Body of pancreas (tissue), 4 donors: ENCODE measurements around the gene DMAP1. TPM values are rescaled to one million over a fixed set of nuclear protein-coding genes. Genes with fewer than 3 reads are reported as not detected.

Experiments
- ATAC-seq: fragments of 150-250 bp; one replicate; pipeline ENCODE4 v1.9.1; 2016
- DNase-seq, 4 donors: peaks; one replicate each; pipeline ENCODE4 v3.0.0-alpha.2; 2019
- H3K27ac ChIP-seq, 4 donors: fragments of 200-600 bp; sonication (generic); 1 replicate in 3 of 4; 2 replicates in 1 of 4; pipeline versions ENCODE4 v1.5.1 to v1.6.1; 2016 to 2019; ENCODE audit warnings: mild to moderate bottlenecking in 1 of 4, mixed read lengths in 1 of 4, moderate library complexity in 1 of 4
- H3K27me3 ChIP-seq, 2 donors: fragments of 200-600 bp; sonication (generic); one replicate each; pipeline ENCODE4 v1.6.0; 2016; ENCODE audit warnings: mild to moderate bottlenecking in 1 of 2
- H3K36me3 ChIP-seq, 2 donors: fragments of 200-600 bp; sonication (generic); replicated peaks in 1 of 2; 2 replicates each; pipeline ENCODE4 v1.5.1; 2016; ENCODE audit warnings: low read depth in 2 of 2; ENCODE audit not compliant: insufficient read depth in 1 of 2
- H3K4me1 ChIP-seq: fragments of 200-600 bp; sonication (generic); one replicate; pipeline ENCODE4 v1.6.0; 2016
- H3K4me3 ChIP-seq, 2 donors: fragments of 200-600 bp; sonication (generic); 1 replicate in 1 of 2; 2 replicates in 1 of 2; pipeline ENCODE4 v1.5.1; 2016 to 2019
- H3K9me3 ChIP-seq, 3 donors: fragments of 200-600 bp; sonication (generic); 1 replicate in 2 of 3; 2 replicates in 1 of 3; pipeline ENCODE4 v1.5.1; 2016
- POLR2A ChIP-seq, 3 donors: fragments of 450-650 bp; IDR thresholded peaks; one replicate each; pipeline ENCODE4 v1.6.1; 2016; ENCODE audit warnings: antibody characterized with exemption in 3 of 3, mild to moderate bottlenecking in 2 of 3
- WGBS, 2 donors: methylation state at CpG; one replicate each; pipeline ENCODE4 v1.1.5; 2017; 5-methylcytosine and 5-hydroxymethylcytosine counted together
- intact Hi-C: fragments of 100-400 bp; cut with DNase I; formaldehyde crosslinking; loops from one replicate; pipeline ENCODE4 v1.15.1; 2023
- total RNA-seq, 2 donors: library from RNA; depleted of rRNA; stranded (reverse); fragments of >200 nt; gene quantifications; one replicate each; pipeline ENCODE4 v1.1.0, GENCODE V29; 2016
- TF ChIP-seq, protein P1 (sequence below), 7 experiments: fragments of 450-650 bp in 4 of 7; fragments of 200-600 bp in 3 of 7; sonication (generic) in 3 of 7; IDR thresholded peaks; one replicate each; pipeline ENCODE4 v1.5.1; 2016 to 2019; ENCODE audit warnings: antibody characterized with exemption in 7 of 7

The DMAP1 gene
- total RNA-seq, 2 donors from 2014 or later: 39.2 to 93.3 TPM

DNA sequence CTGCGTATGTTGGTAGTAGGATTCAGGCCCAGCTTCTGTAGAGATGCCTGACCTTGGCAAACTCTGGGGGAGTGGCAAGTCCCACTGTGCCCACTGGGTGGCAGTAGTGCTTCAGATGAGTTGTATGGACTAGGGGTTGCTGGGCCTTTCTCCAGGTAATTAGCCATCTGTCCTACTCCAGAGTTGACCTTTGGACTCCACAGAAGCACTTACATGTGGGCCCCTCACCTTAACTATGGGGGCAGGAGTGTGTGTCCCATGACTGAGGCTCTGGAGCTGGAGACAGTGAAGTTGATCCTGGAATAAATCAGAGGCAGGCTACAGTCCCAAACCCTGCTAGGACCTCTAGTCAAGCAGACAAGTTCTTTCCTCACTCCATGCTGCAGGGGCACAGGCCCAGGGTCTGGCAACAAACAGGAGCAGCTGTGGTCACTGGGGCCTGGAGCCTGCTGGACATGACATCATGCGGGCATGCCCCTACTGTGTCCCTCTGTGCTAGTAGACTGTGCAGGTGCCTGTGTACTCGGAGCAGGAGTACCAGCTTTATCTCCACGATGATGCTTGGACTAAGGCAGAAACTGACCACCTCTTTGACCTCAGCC is 4.6 kb downstream of the DMAP1 start:
- intact Hi-C loops: loop anchor here (5.0 kb wide), 1 partner anchor 99 kb away; no protein-coding TSS in a partner anchor
- H3K36me3 ChIP-seq: peaks cover 0 to 36% of the 10 kb centered on the region in 2 donors
- no peak overlapping the region for H3K4me3 ChIP-seq
- H3K9me3 ChIP-seq: no peaks in the 10 kb centered on the region
- H3K27me3 ChIP-seq: no peaks in the 10 kb centered on the region
- peak overlapping the region; percentile 19 to 52 (median 44) for H3K27ac ChIP-seq
- DNase-seq (peak; percentile 87 to 93 (median 87)), ATAC-seq (peak; percentile 68)
- peak in 1 of 3 donors; percentile 5 for TF ChIP-seq POLR2A (IDR thresholded peaks at IDR 0.05)
- TF ChIP-seq, protein P1, sequence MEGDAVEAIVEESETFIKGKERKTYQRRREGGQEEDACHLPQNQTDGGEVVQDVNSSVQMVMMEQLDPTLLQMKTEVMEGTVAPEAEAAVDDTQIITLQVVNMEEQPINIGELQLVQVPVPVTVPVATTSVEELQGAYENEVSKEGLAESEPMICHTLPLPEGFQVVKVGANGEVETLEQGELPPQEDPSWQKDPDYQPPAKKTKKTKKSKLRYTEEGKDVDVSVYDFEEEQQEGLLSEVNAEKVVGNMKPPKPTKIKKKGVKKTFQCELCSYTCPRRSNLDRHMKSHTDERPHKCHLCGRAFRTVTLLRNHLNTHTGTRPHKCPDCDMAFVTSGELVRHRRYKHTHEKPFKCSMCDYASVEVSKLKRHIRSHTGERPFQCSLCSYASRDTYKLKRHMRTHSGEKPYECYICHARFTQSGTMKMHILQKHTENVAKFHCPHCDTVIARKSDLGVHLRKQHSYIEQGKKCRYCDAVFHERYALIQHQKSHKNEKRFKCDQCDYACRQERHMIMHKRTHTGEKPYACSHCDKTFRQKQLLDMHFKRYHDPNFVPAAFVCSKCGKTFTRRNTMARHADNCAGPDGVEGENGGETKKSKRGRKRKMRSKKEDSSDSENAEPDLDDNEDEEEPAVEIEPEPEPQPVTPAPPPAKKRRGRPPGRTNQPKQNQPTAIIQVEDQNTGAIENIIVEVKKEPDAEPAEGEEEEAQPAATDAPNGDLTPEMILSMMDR (IDR thresholded peaks at IDR 0.05): peak; percentile 69 to 94 (median 92)
- 29 to 36% methylated on average over 2 to 4 of the region's 4 CpGs for WGBS, 2 donors
- H3K4me1 ChIP-seq: peaks cover 22% of the 10 kb centered on the region

DNA sequence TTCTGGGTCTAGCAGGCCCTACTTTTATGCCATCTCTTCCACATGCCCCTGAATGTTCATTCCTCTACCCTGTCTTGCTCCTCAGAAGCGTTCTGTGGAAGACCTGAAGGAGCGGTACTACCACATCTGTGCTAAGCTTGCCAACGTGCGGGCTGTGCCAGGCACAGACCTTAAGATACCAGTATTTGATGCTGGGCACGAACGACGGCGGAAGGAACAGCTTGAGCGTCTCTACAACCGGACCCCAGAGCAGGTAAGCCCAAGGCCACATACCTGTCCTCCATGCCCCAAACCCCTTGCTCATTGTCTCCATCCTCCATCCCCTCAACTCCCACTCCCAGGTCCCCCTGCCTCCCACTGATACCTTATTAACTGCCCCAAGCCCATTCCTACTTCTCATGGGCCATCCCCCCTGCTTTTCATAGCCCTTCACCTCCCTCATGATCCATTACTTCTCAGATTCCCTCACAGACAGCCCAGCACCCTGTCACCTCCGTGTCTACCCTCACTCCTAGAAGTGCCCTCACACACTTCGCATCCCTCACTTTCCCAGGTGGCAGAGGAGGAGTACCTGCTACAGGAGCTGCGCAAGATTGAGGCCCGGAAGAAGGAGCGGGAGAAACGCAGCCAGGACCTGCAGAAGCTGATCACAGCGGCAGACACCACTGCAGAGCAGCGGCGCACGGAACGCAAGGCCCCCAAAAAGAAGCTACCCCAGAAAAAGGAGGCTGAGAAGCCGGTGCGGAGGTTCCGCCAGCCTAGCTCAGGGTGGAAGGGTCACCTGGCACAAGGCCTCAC is 5.4 kb downstream of the DMAP1 start:
- intact Hi-C loops: loop anchor here (5.0 kb wide), 1 partner anchor 99 kb away; no protein-coding TSS in a partner anchor
- Histone ChIP-seq H3K9me3 (no peaks in the 10 kb centered on the region), H3K4me3 (no peak overlapping the region), H3K27ac (no peak overlapping the region), H3K4me1 (peaks cover 21% of the 10 kb centered on the region), H3K36me3 (peaks cover 0 to 36% of the 10 kb centered on the region in 2 donors), H3K27me3 (no peaks in the 10 kb centered on the region)
- TF ChIP-seq, protein P1 (IDR thresholded peaks at IDR 0.05): no peak
- TF ChIP-seq POLR2A (IDR thresholded peaks at IDR 0.05): no peak
- 84 to 93% methylated on average over 21 to 24 of the region's 24 CpGs for WGBS, 2 donors
- DNase-seq (no peak), ATAC-seq (no peak)

DNA sequence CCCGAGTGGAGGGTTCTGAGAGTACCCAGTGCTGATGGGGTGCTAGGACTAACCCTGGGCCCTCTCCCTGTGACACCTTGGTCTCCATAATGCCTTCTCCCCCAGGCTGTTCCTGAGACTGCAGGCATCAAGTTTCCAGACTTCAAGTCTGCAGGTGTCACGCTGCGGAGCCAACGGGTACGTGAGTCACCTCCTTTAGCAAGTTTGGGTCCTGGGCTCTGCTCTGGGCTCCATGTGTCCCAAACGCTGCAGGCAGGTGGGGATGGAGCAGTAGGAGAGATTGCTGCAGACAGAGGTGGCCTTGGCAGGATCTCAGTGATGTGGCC is 6.0 kb downstream of the DMAP1 start:
- no peak for ATAC-seq
- Histone ChIP-seq H3K27ac (no peak overlapping the region), H3K27me3 (no peaks in the 10 kb centered on the region), H3K36me3 (peaks cover 0 to 36% of the 10 kb centered on the region in 2 donors), H3K9me3 (no peaks in the 10 kb centered on the region), H3K4me3 (no peak overlapping the region), H3K4me1 (peaks cover 16% of the 10 kb centered on the region)
- DNase-seq: no peak
- no peak for TF ChIP-seq POLR2A (IDR thresholded peaks at IDR 0.05)
- TF ChIP-seq, protein P1 (IDR thresholded peaks at IDR 0.05): no peak
- intact Hi-C loops: loop anchor here (5.0 kb wide), 1 partner anchor 98 kb away; no protein-coding TSS in a partner anchor
- 86 to 98% methylated on average over 5 to 6 of the region's 6 CpGs for WGBS, 2 donors

DNA sequence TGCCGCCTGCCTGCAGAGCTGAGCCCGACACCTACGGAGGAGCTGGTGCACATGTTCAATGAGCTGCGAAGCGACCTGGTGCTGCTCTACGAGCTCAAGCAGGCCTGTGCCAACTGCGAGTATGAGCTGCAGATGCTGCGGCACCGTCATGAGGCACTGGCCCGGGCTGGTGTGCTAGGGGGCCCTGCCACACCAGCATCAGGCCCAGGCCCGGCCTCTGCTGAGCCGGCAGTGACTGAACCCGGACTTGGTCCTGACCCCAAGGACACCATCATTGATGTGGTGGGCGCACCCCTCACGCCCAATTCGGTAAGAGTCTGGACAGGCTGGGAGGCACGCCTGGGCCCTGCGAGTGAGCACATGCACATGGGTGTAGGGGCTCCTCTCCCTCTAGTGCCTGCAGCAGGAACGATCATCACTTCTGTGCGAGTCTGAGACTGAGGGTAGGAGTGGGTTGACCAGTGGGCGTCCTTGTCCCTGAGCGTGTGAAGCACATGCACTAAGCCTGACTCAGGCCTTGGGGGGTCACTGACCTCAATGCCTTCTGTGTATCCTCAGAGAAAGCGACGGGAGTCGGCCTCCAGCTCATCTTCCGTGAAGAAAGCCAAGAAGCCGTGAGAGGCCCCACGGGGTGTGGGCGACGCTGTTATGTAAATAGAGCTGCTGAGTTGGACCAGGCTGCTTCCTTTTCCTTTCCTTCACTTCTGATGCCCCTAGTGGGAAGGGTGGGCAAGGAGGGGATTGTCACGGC is 6.9 kb downstream of the DMAP1 start:
- DNase-seq: peak in 1 of 4 donors; percentile 16
- no peak for ATAC-seq
- peaks cover 0 to 36% of the 10 kb centered on the region in 2 donors for H3K36me3 ChIP-seq
- H3K4me1 ChIP-seq: peaks cover 9% of the 10 kb centered on the region
- H3K9me3 ChIP-seq: no peaks in the 10 kb centered on the region
- no peak overlapping the region for H3K27ac ChIP-seq
- WGBS, 2 donors: 82 to 83% methylated on average over 23 to 29 of the region's 31 CpGs
- intact Hi-C loops: loop anchor here (10.0 kb wide), 2 partner anchors 365 to 425 kb away; no protein-coding TSS in a partner anchor
- TF ChIP-seq, protein P1 (IDR thresholded peaks at IDR 0.05): no peak
- TF ChIP-seq POLR2A (IDR thresholded peaks at IDR 0.05): no peak
- no peak overlapping the region for H3K4me3 ChIP-seq
- H3K27me3 ChIP-seq: no peaks in the 10 kb centered on the region
